HG03159 (cell line): ENCODE measurements around the gene ENTHD1.
A peak's percentile ranks its signal among the peaks of the same experiment; 100 is the strongest.
"Not testable (repeated sequence)": the region's sequence is repeated elsewhere in the genome, so short reads cannot be mapped to it uniquely, and the experiment has no call there.

Experiments used
- ATAC-seq: cut with Tn5 transposase; IDR thresholded peaks from one replicate; pipeline ENCODE4 v1.9.1; 2021; ENCODE audit warnings: mild to moderate bottlenecking, moderate library complexity; ENCODE audit not compliant: unreplicated experiment

ENTHD1 gene

GRCh38 chr22:39900306-39901227, 7.0 kb upstream of the ENTHD1 start, which contains the start of gene GRAP2:
TSS of gene GRAP2 (plus strand) at chr22:39901084. CDS start at chr22:39947107, 46,023 bp downstream.
- no peak for ATAC-seq

- peak; percentile 61 for ATAC-seq
Measured at GRCh38 chr22:39898997-39899396, 5.4 kb upstream of the ENTHD1 start.

- ATAC-seq = no peak
Measured at GRCh38 chr22:39897841-39898240, 4.3 kb upstream of the ENTHD1 start.

GRCh38 chr22:39896313-39896996, 2.9 kb upstream of the ENTHD1 start:
- ATAC-seq = no peak

GRCh38 chr22:39895682-39896081, 2.1 kb upstream of the ENTHD1 start:
- ATAC-seq = no peak

- no peak for ATAC-seq
Measured at GRCh38 chr22:39894554-39895092, 1.1 kb upstream of the ENTHD1 start.

GRCh38 chr22:39889924-39890323, 3.6 kb downstream of the ENTHD1 start:
- not testable (repeated sequence) for ATAC-seq

GRCh38 chr22:39883057-39883456, 10.5 kb downstream of the ENTHD1 start:
- no peak for ATAC-seq

- ATAC-seq = no peak
Measured at GRCh38 chr22:39880722-39881121, 12.8 kb downstream of the ENTHD1 start.

- no peak for ATAC-seq
Measured at GRCh38 chr22:39877079-39877845, 16.3 kb downstream of the ENTHD1 start.

GRCh38 chr22:39875176-39875885, 18.2 kb downstream of the ENTHD1 start:
- ATAC-seq = not testable (repeated sequence)

- ATAC-seq = no peak
Measured at GRCh38 chr22:39873965-39874364, 19.6 kb downstream of the ENTHD1 start.

- ATAC-seq = no peak
Measured at GRCh38 chr22:39872548-39872947, 21.0 kb downstream of the ENTHD1 start.

- ATAC-seq = no peak
Measured at GRCh38 chr22:39871008-39871798, 22.4 kb downstream of the ENTHD1 start.

- not testable (repeated sequence) for ATAC-seq
Measured at GRCh38 chr22:39869797-39870196, 23.8 kb downstream of the ENTHD1 start.

- no peak for ATAC-seq
Measured at GRCh38 chr22:39868741-39869140, 24.8 kb downstream of the ENTHD1 start.

GRCh38 chr22:39859903-39860588, 33.5 kb downstream of the ENTHD1 start:
- no peak for ATAC-seq

- no peak for ATAC-seq
Measured at GRCh38 chr22:39856588-39856987, 37.0 kb downstream of the ENTHD1 start.

- no peak for ATAC-seq
Measured at GRCh38 chr22:39852799-39853198, 40.8 kb downstream of the ENTHD1 start.
